HG03097 (cell line): Measurements from ENCODE around the gene MLLT10.
"Not testable (repeated sequence)": the region's sequence is repeated elsewhere in the genome, so short reads cannot be mapped to it uniquely, and the experiment has no call there.

Experiments
- ATAC-seq: cut with Tn5 transposase; IDR thresholded peaks from one replicate; pipeline ENCODE4 v1.9.1; 2021; ENCODE audit not compliant: unreplicated experiment, low FRiP score

The MLLT10 gene

DNA sequence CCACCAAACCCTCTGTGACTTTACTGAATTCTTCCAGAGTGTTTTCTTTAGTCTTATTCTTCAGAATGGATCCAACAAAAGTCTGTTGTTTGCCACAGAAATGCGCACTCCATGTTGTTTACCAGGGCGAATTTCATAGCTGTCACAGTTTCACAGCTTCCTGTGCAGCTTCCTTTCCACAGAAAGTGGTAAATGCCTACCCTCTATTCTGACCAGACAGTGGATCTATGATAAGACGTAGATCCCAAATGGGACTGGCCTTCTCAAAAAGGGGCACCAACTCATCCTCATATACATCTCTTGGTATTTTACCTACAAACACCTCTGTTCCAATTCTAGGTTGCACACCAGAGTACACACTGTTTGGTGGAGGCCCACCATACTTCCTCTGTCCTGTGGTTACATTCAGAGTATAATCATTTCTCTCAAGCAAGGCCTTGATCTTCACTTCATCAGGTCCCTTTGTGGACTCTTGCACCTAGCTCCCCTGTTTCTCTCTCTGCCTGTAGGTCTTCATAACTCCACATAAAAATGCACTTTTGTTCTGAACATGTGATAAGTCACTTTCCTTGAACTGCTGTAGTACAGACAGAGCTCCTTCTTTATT, 91.7 kb downstream of the MLLT10 start:
- ATAC-seq, result no peak

DNA sequence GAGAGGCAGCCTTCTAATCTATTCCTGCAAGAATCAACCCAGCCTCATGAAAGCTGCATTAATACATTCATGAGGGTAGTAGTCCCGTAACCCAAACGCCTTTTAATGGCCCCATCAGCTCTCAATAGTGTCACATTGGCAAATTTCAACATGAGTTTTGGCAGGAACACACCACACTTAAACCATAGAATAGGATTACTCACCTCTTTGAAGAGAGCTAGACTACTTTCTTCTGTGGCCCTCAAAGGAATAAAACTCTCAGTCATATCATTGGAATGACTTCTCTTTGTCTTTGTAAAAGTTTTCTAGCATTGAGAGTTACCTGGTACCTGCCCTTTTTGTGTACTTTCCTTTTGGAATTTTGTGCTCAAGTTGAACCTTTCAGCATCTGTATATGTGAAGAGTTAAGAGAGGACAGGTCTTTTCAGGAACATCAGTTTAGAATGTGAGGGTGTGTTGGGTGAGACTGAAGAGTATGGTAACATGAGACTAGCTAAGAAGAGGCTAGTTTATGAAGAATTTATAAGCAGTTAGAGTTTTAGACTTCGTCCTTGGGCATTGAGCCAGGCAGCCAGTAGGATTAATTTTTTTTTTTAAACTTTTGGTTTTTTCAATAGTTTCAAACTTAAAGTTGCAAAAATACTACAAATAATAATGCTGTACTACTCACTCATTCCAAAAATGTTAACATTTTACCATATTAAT, 92.6 kb downstream of the MLLT10 start:
- no peak for ATAC-seq

DNA sequence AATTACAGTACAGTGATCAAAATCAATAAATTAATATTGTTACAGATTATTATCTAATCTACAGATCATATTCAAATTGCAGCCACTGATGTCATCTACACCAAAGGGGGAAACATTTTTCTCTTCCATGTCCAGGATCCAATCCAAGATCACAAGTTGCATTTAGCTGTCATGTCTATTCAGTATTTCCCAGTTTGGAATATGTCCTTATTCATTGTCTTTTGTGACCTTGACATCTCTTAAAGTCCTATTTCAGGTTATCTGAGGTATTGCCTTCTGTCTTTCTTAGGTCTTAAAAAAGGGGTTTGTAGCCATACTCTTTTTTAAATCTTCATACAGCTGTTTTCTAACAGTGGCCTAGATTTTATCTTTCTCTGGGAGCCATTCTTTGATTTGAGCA, 93.3 kb downstream of the MLLT10 start:
- ATAC-seq, result no peak

DNA sequence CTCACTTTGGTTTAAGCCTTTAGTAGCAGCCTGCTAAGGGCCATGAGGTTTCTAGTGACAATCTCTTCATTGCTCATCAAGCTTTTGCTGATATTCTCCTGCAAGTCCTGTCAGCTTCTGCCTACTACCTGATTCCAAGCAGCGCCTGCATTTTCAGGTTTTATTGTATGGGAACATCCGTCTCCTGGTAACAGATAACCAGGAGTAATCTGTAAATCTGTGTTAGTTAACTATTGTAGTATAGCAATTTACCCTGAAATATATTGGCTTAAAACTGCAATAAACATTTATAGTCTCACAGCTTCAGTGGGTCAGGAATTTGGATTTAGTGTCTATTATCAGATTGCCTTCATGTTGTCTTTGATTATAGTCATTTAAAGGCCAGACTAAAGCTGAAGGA, 94.0 kb downstream of the MLLT10 start:
- ATAC-seq, result no peak

DNA sequence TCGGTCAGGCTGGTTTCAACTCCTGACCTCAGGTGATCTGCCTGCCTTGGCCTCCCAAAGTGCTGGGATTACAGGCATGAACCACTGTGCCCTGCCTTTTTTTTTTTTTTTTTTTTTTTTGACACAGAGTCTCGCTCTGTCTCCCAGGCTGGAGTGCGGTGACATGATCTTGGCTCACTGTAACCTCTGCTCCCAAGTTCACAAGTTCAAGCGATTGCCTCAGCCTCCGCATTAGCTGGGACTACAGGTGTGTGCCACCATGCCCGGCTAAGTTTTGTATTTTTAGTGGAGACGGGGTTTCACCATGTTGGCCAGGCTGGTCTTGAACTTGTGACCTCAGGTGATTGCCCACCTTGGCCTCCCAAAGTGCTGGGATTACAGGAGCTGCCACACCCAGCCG, 94.6 kb downstream of the MLLT10 start:
- not testable (repeated sequence) for ATAC-seq

DNA sequence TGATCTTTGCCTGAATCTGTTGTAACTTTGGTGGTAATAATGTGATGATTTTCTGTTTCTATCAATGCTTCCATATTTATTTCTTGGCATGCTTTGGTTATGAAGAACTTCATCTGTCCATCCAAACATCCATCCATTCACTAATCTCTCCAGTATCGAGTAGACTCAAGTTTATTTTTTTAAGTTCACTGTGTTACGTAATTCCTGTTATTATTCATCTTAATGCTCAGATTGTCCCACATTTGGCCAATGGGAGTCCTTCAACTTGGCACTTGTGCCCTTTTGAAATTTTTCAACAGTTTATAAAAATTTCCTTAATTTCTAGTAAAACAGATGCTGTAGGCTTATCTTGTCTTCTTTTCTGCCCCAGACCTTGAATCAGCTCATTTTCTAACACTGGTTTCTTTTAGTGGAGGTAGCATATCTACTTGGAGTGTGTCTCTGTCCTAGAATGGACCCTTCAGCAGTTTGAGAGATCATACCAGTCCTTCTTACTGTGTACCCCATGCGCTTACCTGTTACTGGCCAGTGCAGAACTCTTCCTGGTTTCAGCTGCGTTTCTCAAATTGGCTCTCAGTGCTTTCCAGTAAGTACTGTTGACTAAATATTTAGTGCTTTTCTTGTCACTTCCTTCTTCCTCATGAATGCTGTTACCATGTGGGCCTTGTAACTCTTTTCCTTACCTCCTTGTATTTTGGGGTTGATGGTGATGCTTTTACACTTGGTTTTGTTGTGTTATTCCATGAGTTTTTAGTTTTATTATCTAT, 100.8 kb downstream of the MLLT10 start:
- no peak for ATAC-seq

DNA sequence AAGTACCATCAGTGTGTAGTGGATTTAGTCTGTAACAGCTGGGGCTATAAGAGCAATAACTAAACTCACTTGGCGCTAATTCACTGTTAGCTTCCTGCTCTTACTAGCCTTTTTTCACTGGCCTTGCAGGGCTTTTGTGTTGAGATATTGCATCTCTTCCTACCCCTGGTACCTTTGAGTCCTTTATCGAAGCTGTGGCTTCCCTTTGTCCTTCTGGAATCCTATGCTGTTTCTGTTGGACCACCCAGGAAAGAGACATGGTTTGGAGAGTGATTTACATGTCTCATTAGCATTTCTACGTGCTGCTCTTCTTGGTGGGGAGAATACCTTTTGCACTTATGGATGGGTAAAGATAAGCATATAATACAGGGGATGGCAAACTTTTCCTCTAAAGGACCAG, 103.8 kb downstream of the MLLT10 start:
- ATAC-seq, result no peak

DNA sequence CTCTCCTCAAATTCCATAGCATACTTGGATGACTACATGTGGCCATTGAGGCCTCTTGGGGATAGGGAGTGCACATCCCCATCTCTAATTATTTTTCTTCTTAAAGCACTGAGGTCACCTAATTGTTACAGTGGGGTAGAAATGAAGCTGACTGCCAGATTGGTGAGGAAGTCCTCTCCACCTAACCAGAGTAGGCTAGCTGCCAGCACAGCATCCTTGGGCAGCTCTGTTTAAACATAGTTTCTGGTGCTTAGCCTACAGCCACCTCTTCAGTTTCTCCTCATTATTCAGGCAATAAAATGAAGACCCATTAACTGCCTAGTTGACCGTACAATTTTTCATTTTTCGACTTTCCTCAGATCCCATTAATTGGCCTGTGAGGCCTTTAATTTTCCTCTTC, 104.6 kb downstream of the MLLT10 start:
- ATAC-seq, result no peak

DNA sequence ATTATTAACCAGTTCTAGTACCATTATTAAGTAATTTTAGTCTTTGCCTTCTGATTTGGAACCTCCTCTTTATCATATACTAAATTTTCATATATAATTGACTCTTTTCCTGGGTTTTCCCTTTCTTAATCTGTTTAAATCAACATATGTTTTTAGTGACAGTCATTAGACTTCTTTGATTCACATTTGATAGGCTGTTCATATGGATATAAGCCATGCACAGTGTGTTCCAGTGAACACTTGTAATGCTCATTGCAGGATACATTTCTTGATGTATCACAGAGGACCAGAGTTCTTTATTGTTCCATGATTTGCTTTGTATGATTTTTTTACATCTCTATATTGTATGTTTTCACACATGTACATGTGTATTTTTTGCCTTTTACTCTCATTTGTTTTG, 114.0 kb downstream of the MLLT10 start:
- no peak for ATAC-seq

DNA sequence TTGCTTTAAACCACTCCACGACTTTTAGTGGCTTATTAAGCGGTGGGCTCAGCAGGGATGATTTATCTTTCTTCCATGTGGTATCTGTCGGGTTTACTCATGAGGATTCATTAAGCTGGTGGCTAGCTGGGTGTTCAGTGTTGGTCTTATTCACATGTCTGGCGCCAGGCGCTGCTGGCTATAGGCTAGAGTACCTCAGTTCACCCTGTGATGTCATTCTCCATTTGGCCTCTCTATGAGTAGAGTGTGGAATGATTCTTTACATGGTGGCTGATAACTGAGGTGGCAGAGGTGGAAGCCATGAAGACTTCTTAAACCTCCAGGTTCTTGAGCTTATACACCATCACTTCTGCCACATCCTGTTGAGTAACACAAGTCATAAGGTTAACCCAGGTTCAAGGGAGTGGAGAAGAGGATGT, 115.4 kb downstream of the MLLT10 start:
- no peak for ATAC-seq

DNA sequence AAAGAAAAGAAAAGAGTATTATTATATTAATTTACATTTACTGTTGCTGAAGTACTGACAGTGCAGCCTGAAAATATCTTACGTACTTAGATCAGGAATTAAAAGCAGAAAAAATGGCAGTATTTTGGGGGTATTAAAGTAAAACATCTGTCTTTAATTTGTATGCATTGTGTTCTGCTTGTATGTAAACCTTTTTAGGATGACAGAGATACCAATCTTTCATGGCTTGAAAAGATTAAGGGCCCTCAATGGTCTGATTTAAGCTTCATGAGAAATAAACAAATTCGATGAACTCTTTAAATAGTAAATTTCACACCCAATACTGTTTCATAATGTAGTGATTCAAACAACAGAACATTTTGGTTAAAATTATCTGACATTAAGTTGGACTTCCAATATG, 116.3 kb downstream of the MLLT10 start:
- no peak for ATAC-seq

DNA sequence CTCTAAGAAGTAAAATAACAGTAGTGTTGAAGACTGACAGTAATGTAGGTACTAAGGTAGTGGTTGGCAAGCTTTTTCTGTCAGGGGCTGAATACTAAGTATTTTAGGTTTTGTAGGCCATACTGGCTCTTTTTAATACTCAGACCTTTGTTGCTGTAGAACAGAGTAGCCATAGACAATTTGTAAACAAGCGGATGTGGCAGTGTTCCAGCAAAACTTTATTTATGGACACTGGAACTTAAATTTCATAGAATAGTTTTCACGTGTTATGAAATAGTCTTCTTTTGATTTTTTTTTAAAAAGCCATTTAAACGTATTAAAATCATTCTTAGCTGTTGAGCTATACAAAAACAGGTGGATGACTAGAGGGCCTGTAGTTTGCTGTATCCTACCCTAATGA, 121.2 kb downstream of the MLLT10 start:
- no peak for ATAC-seq

DNA sequence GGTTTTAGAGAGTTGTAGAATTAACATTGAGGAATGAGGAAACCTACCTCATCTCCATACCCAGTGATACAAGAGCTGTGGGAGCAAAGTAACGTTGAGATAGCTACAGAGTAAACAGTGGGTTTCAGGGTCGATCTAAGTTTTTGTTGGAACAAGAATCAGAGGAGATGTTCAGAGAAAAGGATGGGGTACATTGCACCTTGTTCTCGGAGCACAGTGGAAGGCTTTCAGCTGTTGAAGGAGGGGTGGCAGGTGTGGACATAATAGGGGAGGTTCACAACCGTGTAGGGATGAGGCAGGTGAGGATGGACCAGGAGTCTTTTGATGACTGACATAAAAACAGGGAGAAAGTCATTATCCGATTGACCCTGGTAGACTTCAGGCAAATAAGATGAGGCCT, 121.7 kb downstream of the MLLT10 start:
- no peak for ATAC-seq

DNA sequence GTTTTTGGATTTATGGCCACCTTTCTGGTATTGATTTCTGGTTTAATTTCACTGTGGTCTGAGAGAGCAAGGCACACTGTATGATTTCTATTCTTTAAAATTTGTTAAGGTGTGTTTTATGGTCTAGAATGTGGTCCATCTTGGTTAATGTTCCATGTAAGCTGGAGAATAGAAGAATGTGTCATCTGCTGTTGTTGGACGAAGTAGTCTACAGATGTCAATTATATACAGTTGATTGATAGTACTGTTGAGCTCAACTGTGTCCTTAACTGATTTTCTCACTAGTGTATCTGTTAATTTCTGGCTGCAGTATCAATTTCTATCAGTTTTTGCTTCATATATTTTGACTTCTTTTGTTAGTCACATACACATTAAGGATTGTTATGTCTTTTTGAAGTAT, 127.1 kb downstream of the MLLT10 start:
- ATAC-seq, result no peak

DNA sequence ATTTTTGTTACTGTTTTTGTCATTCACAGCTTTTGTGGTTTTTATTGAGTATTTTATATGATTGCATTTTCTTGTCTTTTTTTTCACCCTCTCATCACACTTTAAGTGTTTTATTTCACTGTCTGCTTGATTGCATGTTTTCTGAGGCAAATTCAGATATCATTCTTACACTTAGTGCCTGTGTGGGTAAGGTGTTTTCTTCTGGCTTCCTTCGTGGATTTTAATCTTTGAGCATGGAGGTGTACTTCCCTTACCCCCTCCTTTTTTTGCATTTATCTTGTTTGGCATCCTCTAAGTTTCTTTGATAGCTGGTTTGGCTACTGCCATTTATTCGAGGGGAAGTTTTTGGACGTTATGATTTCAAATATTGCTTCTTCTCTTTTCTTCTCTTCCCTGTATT, 127.9 kb downstream of the MLLT10 start:
- no peak for ATAC-seq

DNA sequence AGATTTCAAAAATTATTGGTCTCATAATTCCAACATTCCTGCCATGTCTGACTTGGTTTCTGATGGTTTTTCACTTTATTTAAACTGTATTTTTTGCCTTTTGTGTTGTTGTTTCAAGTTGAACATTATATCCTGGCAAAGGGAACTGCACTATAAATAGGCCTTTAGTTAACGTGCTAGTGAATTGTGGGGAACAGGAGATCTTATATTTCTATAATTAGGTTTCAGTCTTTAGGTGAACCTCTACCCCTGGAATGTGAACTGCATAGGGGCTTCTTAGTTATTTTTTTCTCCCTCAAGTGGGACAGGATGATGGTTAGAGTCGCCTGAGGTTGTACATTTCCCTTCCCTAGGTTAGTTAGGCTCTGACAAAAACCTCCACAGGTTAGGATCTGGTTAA, 128.6 kb downstream of the MLLT10 start:
- no peak for ATAC-seq

DNA sequence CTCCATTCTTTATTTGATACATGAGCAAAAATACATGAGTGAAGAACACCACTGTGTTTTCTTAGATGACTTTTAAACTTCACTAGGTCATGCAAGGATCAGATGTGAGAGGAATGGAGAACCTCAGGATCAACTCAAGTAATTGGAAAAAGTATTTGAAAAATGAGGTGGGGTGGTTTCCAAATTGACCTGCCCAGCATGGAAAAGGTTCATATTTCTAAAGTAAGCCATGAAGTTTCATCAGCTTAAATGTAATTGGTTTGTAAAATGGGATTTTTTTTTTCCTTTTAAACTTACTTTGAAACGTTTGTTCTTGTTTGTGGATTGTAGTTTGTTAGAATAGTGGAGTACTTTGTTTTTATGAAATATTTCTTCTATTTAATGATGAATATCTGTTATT, 134.8 kb downstream of the MLLT10 start:
- ATAC-seq, result no peak

DNA sequence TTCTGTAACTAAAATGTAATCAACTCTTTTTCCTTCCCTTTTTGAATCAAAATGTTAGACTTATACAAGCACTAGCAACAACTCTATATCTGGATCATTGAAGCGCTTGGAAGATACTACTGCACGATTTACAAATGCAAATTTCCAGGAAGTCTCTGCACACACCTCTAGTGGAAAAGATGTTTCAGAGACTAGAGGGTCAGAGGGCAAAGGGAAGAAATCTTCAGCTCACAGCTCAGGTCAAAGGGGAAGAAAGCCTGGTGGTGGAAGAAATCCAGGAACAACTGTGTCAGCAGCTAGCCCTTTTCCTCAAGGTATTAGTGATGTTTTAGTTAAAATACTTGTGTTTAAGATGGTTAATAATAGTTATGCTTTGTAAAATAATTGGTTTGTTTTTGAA, 136.4 kb downstream of the MLLT10 start:
- no peak for ATAC-seq

DNA sequence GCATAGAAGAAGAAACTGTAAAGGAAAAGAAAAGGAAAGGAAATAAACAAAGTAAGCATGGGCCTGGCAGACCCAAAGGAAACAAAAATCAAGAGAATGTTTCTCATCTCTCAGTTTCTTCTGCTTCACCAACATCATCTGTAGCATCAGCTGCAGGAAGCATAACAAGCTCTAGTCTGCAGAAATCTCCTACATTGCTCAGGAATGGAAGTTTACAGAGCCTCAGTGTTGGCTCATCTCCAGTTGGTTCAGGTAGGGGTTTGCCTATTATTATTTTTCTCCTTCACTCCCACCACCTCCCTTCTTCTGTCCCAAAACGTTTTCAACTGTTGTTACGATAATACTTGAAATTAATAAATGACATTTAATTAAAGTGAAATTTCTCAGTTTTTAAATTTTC, 139.6 kb downstream of the MLLT10 start:
- no peak for ATAC-seq

DNA sequence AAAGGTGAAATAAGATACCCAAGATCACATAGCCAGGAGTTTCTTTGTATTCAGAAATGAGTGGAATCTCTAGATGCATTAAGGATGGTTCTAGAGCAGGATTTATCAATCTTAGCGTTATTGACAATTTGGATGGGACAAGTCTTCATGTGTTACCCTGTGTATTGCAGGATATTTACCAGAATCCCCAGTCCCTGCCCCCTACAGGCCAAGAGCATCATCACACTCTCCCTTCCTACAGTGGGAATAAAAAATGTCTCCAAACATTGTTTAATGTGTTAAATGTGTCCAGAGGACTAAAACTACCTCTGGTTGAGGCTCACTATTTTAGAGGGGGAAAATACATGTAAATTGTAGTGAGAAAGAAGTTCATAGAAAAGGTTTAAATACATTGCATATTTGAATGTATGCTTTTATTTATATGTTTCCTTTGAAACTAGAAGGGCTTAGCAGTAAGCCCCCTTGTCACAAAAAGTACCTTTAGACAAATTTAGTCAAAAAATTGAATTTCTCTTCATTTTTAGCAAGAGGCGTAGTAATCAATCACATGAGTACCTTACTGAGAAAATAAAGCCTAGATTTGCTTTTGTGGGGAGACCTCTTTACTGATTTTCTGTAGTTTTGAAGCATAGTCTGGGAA, 141.2 kb downstream of the MLLT10 start:
- no peak for ATAC-seq

DNA sequence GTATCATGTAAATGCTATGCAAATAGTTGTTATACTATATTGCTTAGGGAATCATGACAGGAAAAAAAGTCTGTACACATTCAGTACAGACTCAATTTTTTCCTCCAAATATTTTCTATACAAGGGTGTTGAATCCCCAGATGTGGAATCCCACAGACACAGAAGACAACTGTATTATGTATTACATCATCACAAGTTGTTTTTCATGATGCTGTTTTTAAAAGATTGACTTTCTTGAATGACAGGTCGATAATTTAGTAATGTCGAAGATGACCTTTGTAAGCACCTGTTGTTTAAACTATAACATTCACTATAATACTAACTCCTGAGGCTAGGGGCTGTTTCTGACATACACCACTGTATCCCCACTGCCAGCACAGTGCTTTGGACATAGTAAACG, 143.5 kb downstream of the MLLT10 start:
- no peak for ATAC-seq
